ENCODE data around the gene SH3TC2.

Gene SH3TC2

GRCh38 chr5:149060325-149060724 lies 2.5 kb downstream of the SH3TC2 start:
- peak; percentile 68 for DNase-seq (ENCODE audit: low spot score)

- no peak for DNase-seq (ENCODE audit: low spot score)
Observed at GRCh38 chr5:149056616-149057165, 6.2 kb downstream of the SH3TC2 start.

GRCh38 chr5:149054416-149054815 lies 8.4 kb downstream of the SH3TC2 start:
- DNase-seq (ENCODE audit: low spot score) = no peak

- no peak for DNase-seq (ENCODE audit: low spot score)
Observed at GRCh38 chr5:149053072-149053695, 9.7 kb downstream of the SH3TC2 start.

DNA sequence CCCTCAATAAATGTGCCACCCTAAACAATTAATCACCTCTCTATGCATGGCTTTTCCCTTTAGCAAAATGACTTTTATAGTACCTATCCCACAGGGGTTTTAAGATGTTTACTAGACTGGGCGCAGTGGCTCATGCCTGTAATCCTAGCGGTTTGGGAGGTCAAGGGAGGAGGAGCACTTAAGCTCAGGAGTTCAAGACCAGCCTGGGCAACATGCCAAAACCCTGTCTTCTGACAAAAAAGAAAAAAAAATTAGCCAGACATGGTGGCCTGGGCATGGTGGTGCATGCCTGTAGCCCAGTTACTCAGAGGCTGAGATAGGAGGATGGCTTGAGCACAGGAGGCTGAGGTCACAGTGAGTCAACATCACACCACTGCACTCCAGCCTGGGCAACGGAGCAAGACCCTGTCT lies 13.5 kb downstream of the SH3TC2 start:
- no peak for DNase-seq (ENCODE audit: low spot score)

GRCh38 chr5:149048811-149049210 lies 14.1 kb downstream of the SH3TC2 start:
- no peak for DNase-seq (ENCODE audit: low spot score)

- DNase-seq (ENCODE audit: low spot score) = no peak
Observed at GRCh38 chr5:149047462-149047861, 15.4 kb downstream of the SH3TC2 start.

- no peak for DNase-seq (ENCODE audit: low spot score)
Observed at GRCh38 chr5:149046196-149046829, 16.5 kb downstream of the SH3TC2 start.

DNA sequence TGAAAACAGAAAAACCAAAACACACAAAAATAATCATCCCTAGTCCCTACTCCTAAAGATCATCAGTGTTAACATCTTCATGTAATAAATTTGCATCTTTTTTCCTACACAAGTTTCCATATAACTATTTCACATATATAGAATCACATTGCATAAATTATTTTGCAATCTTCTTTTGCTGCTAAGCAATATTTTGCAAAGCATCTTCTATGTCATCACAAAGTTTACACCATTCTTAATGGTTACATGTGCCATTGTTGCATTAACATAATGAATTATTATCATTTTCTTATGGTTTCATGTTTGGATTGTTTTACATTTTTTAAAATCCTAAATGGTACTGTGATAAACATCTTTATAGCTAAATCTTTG lies 17.8 kb downstream of the SH3TC2 start:
- DNase-seq (ENCODE audit: low spot score) = no peak

DNA sequence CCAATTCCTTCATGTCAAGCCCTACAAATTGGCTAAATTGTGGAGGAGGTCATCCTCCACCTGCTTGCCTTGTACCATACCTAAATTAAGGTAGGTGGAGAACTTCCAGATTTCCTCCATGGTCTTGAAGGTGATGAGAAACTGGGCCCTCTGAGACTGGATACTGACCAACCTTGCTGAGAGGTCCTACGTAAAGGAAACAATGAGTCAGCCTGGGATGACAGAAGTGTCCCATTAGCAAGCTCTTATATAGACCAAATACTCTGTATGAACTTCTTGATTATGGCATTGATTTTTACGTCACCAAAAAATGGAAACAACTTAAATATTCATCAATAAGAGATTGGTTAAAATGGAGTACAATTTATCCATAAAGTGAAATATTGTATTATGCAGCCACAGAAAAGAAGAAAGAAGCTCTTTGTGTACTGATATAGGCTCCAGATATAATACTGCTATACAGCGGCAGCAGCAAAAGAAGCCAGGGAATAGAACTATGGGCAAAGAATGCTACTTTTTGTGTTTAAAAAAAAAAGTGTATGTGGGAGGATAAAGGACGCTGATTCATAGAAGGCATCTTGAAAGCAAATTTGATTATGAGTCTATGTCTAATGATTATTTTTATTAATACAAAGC lies 18.3 kb downstream of the SH3TC2 start:
- DNase-seq (ENCODE audit: low spot score) = no peak

- DNase-seq (ENCODE audit: low spot score) = no peak
Observed at GRCh38 chr5:149043641-149044040, 19.2 kb downstream of the SH3TC2 start.

GRCh38 chr5:149042865-149043264 lies 20.0 kb downstream of the SH3TC2 start:
- DNase-seq (ENCODE audit: low spot score) = no peak

DNA sequence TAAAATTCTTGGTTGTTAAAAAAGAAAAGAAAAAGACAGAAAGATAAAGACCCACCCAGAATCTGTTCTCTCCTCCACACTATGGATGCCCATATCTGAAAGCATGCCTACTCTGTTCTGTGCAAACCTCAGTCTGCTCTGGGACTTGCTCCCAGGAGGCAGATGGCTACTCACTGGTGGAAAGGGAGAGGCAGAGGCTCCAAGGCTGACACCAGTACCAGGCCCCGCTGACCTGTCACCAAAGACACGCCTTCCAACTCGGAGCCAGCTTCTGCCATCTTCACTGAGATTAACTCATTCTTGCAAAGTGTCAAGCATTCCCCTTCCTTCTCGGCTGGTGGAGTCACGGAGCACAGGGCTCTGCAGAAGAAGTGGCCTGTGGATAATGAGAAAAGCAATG lies 21.6 kb downstream of the SH3TC2 start:
- no peak for DNase-seq (ENCODE audit: low spot score)

DNA sequence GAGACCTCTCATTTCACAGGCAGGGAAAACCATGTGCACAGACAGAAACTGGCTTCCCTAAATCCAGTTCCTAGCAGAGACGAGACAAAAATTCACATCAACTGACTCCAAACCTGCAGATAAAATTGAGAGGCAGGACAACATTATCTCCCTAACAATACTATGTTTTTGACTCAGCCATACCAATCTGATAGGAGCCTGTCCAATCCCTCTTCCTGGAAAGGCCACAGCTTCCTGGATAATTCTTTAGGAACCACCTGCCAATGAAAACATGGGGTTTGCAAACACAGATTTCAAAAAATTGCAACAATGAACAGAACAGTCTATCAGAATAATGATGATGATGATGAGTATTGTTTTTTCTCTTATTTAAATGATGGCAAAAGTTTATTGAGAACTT lies 22.4 kb downstream of the SH3TC2 start:
- no peak for DNase-seq (ENCODE audit: low spot score)

DNA sequence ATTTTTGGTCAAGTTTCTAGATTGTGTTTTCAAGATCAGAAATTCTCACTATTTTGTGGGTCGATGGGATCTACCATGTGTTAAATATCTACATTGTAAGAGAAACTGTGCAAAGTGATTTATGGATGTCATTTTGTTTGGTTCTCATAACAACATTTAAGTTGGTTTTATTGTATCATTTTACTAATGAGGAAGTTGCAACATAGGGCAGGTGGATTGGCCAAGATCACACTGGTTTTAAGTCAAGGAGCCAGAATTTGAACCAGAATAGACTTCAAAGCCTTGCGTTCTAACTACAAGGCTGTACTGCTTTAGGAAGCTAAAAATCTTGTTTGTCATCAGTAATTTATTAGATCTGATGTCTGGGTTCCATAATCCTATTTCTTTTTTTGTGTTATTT lies 23.4 kb downstream of the SH3TC2 start:
- DNase-seq (ENCODE audit: low spot score) = no peak

DNA sequence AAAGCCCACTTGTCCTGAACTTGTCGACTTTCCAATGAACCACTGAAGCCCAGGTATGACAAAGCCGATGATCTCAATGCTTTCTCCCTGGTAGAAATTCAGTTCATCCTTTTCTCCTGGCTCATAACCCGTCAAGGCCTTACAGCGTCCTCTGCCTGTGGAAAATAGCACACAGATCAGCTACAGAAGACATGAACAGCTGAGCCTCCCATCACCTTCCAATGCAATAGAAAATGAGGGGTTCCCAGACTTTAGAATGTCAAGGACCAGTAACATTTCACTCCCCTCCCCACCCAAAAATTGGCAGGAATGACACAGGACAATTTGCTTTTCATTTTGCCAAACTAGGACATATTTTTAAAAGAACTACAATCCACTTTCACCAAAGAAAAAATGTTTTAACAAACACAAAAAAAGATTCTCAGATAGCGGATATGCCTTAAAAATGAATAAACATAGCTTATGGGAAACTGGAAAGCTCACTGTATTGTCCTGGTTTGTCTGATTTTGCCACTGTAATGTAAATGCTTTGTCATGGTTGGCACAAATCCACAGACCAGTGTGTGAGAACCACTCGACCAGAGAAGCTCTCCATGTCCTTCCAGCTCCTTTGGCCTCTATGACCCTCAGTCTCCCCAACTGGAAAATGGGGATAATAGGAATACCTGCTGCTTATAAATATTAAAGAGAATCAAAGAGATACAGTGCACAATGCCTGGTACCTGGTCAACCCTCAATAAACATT lies 24.4 kb downstream of the SH3TC2 start:
- DNase-seq (ENCODE audit: low spot score) = no peak

- no peak for DNase-seq (ENCODE audit: low spot score)
Observed at GRCh38 chr5:149037817-149038216, 25.0 kb downstream of the SH3TC2 start.

DNA sequence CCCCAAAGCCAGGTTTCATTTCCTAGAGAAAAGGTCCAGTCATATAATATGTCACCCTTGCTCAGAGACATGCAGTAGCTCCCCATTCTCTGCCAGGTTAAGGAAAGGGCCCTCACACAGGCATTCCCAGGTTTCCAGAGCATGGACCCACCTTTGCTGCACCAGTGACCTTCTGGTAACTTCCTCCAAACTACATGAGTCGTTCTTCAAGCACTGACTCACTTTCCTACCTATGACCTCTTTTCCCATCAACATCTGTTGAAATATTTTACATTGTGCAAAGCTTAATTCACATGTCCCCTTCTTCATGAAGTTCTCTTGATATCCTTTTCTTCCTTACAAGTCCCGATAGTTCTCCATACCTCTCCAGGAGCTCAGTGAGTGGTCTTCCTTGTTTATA lies 25.9 kb downstream of the SH3TC2 start:
- DNase-seq (ENCODE audit: low spot score) = no peak

GRCh38 chr5:149036168-149036567 lies 26.7 kb downstream of the SH3TC2 start:
- no peak for DNase-seq (ENCODE audit: low spot score)

DNA sequence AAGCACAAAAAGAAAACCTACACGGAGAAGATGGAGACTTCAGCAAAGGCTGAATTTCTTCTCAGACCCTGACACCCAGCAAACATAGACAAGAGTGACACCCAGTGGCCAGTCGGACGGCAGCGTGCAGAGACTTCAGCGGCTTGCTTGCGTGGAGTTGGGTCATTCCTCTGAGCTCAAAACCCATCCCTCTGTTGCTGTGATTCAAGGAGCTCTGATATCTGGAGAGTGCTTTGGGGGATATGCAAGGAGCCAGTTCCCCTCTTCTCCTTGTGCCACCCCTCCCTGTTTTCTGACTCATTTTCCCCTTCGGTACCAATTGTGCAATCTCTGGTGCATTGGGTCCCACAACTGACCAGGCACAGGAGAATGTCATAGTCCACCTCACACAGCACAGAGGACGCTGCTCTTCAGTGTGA lies 27.5 kb downstream of the SH3TC2 start:
- DNase-seq (ENCODE audit: low spot score) = peak; percentile 81

- no peak for DNase-seq (ENCODE audit: low spot score)
Observed at GRCh38 chr5:149030838-149031397, 31.9 kb downstream of the SH3TC2 start.

DNA sequence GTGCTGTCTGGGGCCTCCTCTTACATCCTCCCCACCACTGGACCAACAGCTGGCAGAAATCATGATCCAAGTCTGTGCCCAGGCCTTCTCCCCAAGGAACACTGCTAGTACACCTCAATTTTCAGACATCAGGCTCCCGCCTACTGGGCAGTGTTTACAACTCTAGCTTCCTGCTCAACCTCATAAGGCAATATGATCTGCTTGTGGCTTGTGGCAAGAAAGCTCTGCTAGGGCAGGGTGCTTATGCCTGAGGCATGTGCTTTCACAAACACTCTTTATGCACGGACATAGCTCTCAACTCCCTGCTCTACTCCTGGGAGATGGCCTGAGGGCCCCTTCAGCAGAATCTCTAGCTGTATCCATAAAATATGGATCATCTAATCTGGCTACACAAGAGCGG lies 32.5 kb downstream of the SH3TC2 start:
- DNase-seq (ENCODE audit: low spot score) = no peak
